ENCODE data around the gene ATP2C2. TPM values are rescaled to one million over a fixed set of nuclear protein-coding genes. Genes with fewer than 3 reads are reported as not detected.

ATP2C2 gene
- total RNA-seq, 1 experiment from 2014 or later, result 20.3 TPM

GRCh38 chr16:84502581-84502980 is 134.2 kb downstream of the ATP2C2 start:
- no peak overlapping the region for H2AFZ ChIP-seq (ENCODE audit: low read depth, low read length, poor library complexity, severe bottlenecking)
- H4K20me1 ChIP-seq (ENCODE audit: insufficient read depth), result no peaks in the 10 kb centered on the region
- H3K36me3 ChIP-seq (ENCODE audit: control insufficient read depth in 1 of 2, insufficient read depth in 2 of 2, low read length in 2 of 2), result peaks cover 6 to 16% of the 10 kb centered on the region in 2 experiments
- peaks cover 34% of the 10 kb centered on the region for H3K79me2 ChIP-seq (ENCODE audit: insufficient read depth, low read length)
- TF ChIP-seq ATF3 (IDR thresholded peaks at IDR 0.05) (no peak), ELF1 (IDR thresholded peaks at IDR 0.05; ENCODE audit: borderline replicate concordance, low read depth) (no peak), RAD21 (IDR thresholded peaks at IDR 0.05; ENCODE audit: low read depth) (no peak), MAX (IDR thresholded peaks at IDR 0.05) (no peak), SIN3A (IDR thresholded peaks at IDR 0.05; ENCODE audit: low read depth) (no peak), TCF7L2 (IDR thresholded peaks at IDR 0.05; ENCODE audit: borderline replicate concordance, extremely low read depth, insufficient read depth, insufficient read length) (no peak), SRF (IDR thresholded peaks at IDR 0.05; ENCODE audit: low read depth) (no peak), ZFX (IDR thresholded peaks at IDR 0.05) (no peak), CBX3 (IDR thresholded peaks at IDR 0.05; ENCODE audit: low read depth) (no peak), EZH2 (IDR thresholded peaks at IDR 0.05) (no peak), POLR2AphosphoS5 (IDR thresholded peaks at IDR 0.05; ENCODE audit: low read depth, low read length) (no peak), FOSL1 (IDR thresholded peaks at IDR 0.05; ENCODE audit: low read depth) (no peak), REST (IDR thresholded peaks at IDR 0.05; ENCODE audit: low read depth) (no peak), EZH2phosphoT487 (IDR thresholded peaks at IDR 0.05; ENCODE audit: borderline replicate concordance) (no peak), ZBTB33 (IDR thresholded peaks at IDR 0.05; ENCODE audit: extremely low read depth, insufficient replicate concordance, low read length) (no peak), YY1 (IDR thresholded peaks at IDR 0.05; ENCODE audit: extremely low read depth, insufficient replicate concordance, low read depth, low read length) (no peak), SP1 (IDR thresholded peaks at IDR 0.05; ENCODE audit: low read depth) (no peak), EGR1 (IDR thresholded peaks at IDR 0.05; ENCODE audit: low read depth) (no peak), CTCF (IDR thresholded peaks at IDR 0.05 in 2 of 3, conservative IDR thresholded peaks at IDR 0.05 in 1 of 3; ENCODE audit: borderline replicate concordance in 1 of 3, insufficient read depth in 1 of 3, low read depth in 2 of 3, low read length in 2 of 3) (no peak), JUND (IDR thresholded peaks at IDR 0.05) (no peak)
- ChIA-PET CTCF (interaction anchor here (1.2 to 1.5 kb wide), 2 partner anchors 8 to 120 kb away, joined by 4 read pairs; no protein-coding TSS in a partner anchor), POLR2A (no interaction called here), RAD21 (ENCODE audit: low non-redundant PET in 1 of 2, low total read pairs in 2 of 2, uncharacterized antibody in 2 of 2, unreplicated experiment in 2 of 2) (no interaction called here)
- no peaks in the 10 kb centered on the region for H3K27me3 ChIP-seq (ENCODE audit: insufficient read depth, low read length)
- no peaks in the 10 kb centered on the region for H3K9me2 ChIP-seq (ENCODE audit: insufficient read depth)
- peak overlapping the region; percentile 93 for H3K9ac ChIP-seq (ENCODE audit: low read length)
- no peak for ATAC-seq
- no peak for DNase-seq (ENCODE audit: low read depth, low spot score)
- H3K9me3 ChIP-seq (ENCODE audit: control insufficient read depth in 1 of 2, insufficient read depth in 1 of 2, low read depth in 1 of 2, low read length in 2 of 2), result no peaks in the 10 kb centered on the region
- peak overlapping the region in 1 of 2 experiments; percentile 88; a peak in 2 of 4 replicates for H3K4me3 ChIP-seq (replicated peaks in 1 of 2; ENCODE audit: low read depth in 1 of 2, low read length in 2 of 2)
- intact Hi-C loops (cut with micrococcal nuclease), result loop anchor here (10.0 kb wide), 1 partner anchor 548 kb away; the partner anchor contains the start of gene OSGIN1
- peaks cover 63 to 83% of the 10 kb centered on the region in 2 experiments for H3K4me1 ChIP-seq (ENCODE audit: control insufficient read depth in 1 of 2, insufficient read depth in 2 of 2, low read length in 2 of 2)
- BruUV-seq (replicated peaks), result no TSS peak
- H3K4me2 ChIP-seq (ENCODE audit: low read length), result peak overlapping the region; percentile 95
- peak overlapping the region; percentile 73 for H3K27ac ChIP-seq (ENCODE audit: low read depth, low read length)

Measured in HCT116 (cell line).